Measurements from ENCODE around the gene CAMTA1.

- TF ChIP-seq CTCF (IDR thresholded peaks at IDR 0.05) (no peak), POLR2A (IDR thresholded peaks at IDR 0.05) (no peak), POLR2AphosphoS5 (IDR thresholded peaks at IDR 0.05) (no peak), EP300 (IDR thresholded peaks at IDR 0.05) (no peak)
Observed at GRCh38 chr1:7464736-7465135, 679.5 kb downstream of the CAMTA1 start.
